ENCODE results near the gene HNRNPUL2.
"Not testable (repeated sequence)": the region's sequence is repeated elsewhere in the genome, so short reads cannot be mapped to it uniquely, and the experiment has no call there.

Gene HNRNPUL2

DNA sequence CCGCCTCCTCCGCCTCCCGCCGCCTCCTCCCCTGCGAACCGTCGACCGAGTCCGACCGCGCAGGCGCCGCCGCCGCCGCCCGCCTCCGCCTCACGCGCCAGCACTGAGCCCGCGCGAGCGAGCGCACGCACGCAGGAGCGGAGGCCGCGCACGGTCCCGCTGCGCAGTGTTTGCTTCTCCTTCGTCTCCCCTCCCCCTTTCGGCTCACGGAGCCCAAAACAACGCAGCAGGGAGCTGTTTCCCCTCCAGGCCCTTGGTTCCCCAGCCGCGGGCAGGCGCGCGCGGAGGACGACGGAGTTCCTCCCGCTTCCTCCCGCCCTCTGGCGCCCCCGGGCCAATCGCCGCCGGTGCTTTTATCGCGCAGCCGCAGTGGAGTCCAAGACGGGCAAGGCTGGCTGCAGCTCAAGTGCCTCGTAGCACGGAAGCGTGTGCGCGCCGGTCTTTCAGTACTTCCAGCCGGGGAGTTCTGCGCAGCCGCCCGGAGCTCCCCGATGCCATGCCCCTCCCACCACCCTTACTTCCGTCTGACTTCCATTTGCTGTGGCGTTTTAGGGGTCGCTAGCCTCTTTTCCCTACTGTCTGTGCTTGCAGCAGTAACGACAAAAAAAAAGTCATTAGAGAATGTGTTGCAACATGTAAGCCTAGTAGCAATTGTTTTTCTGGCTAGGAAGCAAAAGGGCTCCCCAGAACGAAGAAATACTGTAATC lies at the start of gene HNRNPUL2:
Gene HNRNPUL2 (minus strand): TSS at position 293 of the 707 bp plus-strand sequence. CDS start 301 bp downstream, outside the sequence.
- peak; percentile 97 for DNase-seq
- in situ Hi-C loops (cut with HindIII; ENCODE audit: low pct_ligation_motif_present, low pct_unique_long_range_greater_than_20kb, low sequenced_read_pairs): no loop called here

GRCh38 chr11:62775646-62776045 lies 48.4 kb upstream of the HNRNPUL2 start:
- in situ Hi-C loops (cut with HindIII; ENCODE audit: low pct_ligation_motif_present, low pct_unique_long_range_greater_than_20kb, low sequenced_read_pairs): no loop called here

GRCh38 chr11:62774407-62774806 lies 47.1 kb upstream of the HNRNPUL2 start:
- no peak for DNase-seq
- in situ Hi-C loops (cut with HindIII; ENCODE audit: low pct_ligation_motif_present, low pct_unique_long_range_greater_than_20kb, low sequenced_read_pairs): no loop called here

More at GRCh38 chr11:62775646-62776045, 48.4 kb upstream of the HNRNPUL2 start:
- DNase-seq: no peak

GRCh38 chr11:62771144-62772021 lies 44.1 kb upstream of the HNRNPUL2 start, which contains the start of gene TAF6L:
Gene TAF6L, plus strand, starts transcription at chr11:62771396. Its CDS starts 4,388 bp downstream, at chr11:62775784.
- peak; percentile 94 for DNase-seq
- in situ Hi-C loops (cut with HindIII; ENCODE audit: low pct_ligation_motif_present, low pct_unique_long_range_greater_than_20kb, low sequenced_read_pairs): no loop called here

DNA sequence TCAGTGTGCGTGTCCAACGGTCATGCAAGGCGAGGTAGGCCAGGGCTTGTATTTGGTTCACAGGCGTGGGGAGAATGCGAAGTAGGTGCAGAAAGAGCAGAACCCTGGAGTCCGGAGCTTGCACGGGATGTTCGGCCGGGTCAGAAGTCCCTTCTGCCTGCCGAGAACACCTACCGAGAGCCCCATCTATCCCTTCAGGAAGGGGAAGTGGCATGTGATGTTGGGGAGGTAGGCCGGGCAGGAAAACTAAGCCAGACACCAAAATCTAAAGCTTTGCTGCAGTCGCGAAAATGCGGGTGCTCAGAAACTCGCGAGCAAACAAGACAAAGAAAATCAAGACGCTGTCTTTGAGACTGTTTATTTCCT lies 43.5 kb upstream of the HNRNPUL2 start:
- no peak for DNase-seq
- in situ Hi-C loops (cut with HindIII; ENCODE audit: low pct_ligation_motif_present, low pct_unique_long_range_greater_than_20kb, low sequenced_read_pairs): no loop called here

GRCh38 chr11:62760867-62761227 lies 33.6 kb upstream of the HNRNPUL2 start:
- DNase-seq; in situ Hi-C loops (cut with HindIII; ENCODE audit: low pct_ligation_motif_present, low pct_unique_long_range_greater_than_20kb, low sequenced_read_pairs): not testable (repeated sequence)

DNA sequence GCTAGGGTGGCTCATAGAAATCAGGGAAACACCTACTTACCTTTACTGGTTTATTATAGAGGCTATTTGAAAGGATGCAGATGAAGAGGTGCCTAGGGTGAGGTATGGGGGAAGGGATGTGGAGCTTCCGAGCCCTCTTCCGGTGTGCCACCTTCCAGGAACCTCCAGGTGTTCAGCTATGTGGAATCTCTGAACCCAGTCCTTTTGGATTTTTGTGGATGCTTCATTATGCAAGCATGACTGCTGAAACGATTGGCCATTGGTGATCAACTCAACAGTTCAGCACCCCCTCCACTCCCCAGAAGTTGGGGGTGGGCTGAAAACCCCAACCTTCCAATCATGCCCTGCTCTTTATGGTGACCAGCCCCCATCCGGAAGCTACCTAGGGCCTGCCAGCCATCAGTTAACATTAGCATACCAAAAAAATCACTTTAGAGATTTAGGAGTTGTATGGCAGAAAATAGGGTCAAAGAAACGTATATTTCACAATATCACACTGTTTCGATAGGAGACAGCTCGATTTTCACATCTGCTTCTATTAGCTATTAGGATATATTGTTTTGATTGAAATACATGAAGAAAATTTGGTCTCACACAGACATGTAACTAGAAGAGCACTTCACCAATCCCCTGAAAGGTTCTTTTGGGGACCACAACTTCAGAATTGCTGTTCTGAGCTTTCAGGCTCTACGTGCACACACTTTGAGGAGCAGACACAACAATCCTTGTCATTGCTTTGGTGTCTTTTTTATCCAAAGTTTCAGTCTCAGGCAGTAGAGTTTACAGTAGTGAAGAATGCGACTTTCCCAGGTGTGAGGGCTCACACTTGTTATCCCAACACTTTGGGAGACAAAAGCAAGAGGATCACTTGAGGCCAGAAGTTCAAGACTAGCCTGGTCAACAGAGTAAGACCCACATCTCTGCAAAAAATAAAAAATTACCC lies 30.9 kb upstream of the HNRNPUL2 start:
- in situ Hi-C loops (cut with HindIII; ENCODE audit: low pct_ligation_motif_present, low pct_unique_long_range_greater_than_20kb, low sequenced_read_pairs): no loop called here
- DNase-seq: no peak

GRCh38 chr11:62755086-62755615 lies 27.9 kb upstream of the HNRNPUL2 start:
- DNase-seq: no peak
- in situ Hi-C loops (cut with HindIII; ENCODE audit: low pct_ligation_motif_present, low pct_unique_long_range_greater_than_20kb, low sequenced_read_pairs): no loop called here

DNA sequence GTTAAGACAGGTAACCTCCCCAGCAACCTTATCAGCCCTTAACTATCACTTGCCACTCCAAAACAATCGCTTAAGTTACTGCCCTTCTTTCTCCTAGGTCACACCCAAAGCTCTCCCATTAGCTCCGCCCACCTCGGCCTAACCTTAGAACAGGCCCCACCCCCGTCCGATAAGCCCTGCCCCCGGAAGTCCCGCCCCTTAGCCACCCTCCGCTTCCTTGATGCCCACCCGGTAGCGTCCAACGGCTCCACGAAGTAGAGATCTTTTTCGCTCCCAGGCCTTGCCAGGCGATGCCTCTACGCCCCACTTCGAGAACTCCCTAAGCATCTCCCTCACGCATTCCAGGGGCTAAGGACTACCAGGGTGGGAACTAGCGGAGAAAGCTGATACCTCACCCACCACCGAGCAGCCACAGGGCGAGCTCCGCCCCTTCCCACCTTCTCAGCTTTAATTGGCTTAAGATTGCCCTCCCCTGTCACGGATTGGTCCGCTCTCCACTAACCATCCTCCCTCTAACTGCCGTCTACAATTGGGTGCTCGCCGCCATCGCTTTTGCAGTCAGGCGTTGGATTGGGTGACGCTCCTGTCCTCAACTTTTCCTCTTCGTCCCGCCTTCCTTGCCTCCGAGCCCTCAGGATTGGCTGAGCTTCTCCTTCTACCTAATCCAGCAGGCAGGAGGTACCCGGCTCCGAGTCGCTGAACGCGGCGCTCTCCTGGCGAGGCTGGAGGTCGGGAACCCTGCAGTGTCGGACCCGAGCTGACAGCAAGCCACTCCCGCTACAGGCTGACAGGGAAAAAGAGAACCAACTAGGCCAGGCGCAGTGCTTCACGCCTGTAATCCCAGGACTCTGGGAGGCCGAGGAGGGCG lies 26.7 kb upstream of the HNRNPUL2 start, which contains the start of gene ZBTB3:
Gene ZBTB3 (minus strand): TSS at position 425 of the 868 bp plus-strand sequence. CDS start 496 bp downstream, outside the sequence.
- in situ Hi-C loops (cut with HindIII; ENCODE audit: low pct_ligation_motif_present, low pct_unique_long_range_greater_than_20kb, low sequenced_read_pairs): no loop called here
- peak; percentile 97 for DNase-seq

DNA sequence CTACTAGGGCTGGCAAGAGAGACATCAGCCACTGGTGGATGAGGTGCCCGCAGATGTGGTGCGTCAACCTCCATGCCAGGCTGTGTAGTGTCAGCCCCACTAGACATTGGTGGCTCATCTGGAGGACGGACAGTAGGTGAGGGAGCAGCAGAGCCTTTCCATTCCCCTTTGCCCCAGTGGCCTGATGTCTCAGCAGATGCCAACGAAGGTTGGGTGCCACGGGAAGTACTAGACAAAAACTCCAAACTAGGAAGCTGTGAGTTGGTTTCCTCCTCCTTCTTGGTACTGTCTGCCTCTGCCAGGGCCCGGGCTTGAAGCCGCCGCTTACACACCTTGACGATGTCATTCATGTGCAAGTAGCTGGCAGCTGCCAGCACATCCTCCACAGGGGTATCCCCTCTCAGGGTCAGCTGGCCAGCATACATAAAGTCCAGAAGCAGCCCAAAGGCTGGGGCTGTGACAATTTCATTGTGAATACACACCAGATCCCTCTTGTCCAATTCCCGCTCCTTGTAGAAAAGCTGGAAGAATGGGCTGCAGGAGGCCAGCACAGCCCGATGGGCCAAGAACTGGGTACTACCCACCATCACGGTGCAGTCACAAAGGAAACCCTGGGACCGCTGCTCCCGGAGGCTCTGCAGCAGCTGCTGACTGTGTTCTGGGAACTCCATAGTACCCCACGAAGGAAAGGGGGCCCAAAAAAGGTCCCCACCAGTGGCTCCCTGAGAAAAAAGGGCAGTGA lies 25.9 kb upstream of the HNRNPUL2 start:
- in situ Hi-C loops (cut with HindIII; ENCODE audit: low pct_ligation_motif_present, low pct_unique_long_range_greater_than_20kb, low sequenced_read_pairs): no loop called here
- DNase-seq: no peak

GRCh38 chr11:62752177-62752785 lies 25.0 kb upstream of the HNRNPUL2 start:
- in situ Hi-C loops (cut with HindIII; ENCODE audit: low pct_ligation_motif_present, low pct_unique_long_range_greater_than_20kb, low sequenced_read_pairs): no loop called here
- no peak for DNase-seq

DNA sequence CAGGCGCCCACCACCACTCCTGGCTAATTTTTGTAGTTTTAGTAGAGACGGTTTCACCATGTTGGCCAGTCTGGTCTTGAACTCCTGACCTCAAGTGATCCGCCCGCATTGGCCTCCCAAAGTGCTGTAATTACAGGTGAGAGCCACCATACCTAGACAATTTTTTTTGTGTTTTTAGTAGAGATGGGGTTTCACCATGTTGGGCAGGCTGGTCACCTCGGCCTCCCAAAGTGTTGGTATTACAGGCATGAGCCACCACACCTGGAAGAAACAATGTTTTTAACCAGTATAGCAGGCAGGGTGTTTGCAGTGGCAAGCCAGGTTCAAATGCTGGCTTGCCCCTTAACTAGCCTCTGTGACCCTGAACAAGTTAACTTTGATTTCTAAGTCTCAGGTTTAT lies 22.7 kb upstream of the HNRNPUL2 start:
- in situ Hi-C loops (cut with HindIII; ENCODE audit: low pct_ligation_motif_present, low pct_unique_long_range_greater_than_20kb, low sequenced_read_pairs); DNase-seq: not testable (repeated sequence)

GRCh38 chr11:62747475-62748160 lies 20.4 kb upstream of the HNRNPUL2 start:
- in situ Hi-C loops (cut with HindIII; ENCODE audit: low pct_ligation_motif_present, low pct_unique_long_range_greater_than_20kb, low sequenced_read_pairs): no loop called here
- no peak for DNase-seq

- in situ Hi-C loops (cut with HindIII; ENCODE audit: low pct_ligation_motif_present, low pct_unique_long_range_greater_than_20kb, low sequenced_read_pairs): no loop called here
These were observed 9.9 kb upstream of the HNRNPUL2 start for GRCh38 chr11:62737196-62737595.

GRCh38 chr11:62732830-62733229 lies 5.6 kb upstream of the HNRNPUL2 start:
- in situ Hi-C loops (cut with HindIII; ENCODE audit: low pct_ligation_motif_present, low pct_unique_long_range_greater_than_20kb, low sequenced_read_pairs): no loop called here
- DNase-seq: no peak

More at GRCh38 chr11:62737196-62737595, 9.9 kb upstream of the HNRNPUL2 start:
- no peak for DNase-seq

- DNase-seq; in situ Hi-C loops (cut with HindIII; ENCODE audit: low pct_ligation_motif_present, low pct_unique_long_range_greater_than_20kb, low sequenced_read_pairs): not testable (repeated sequence)
These were observed 2.8 kb upstream of the HNRNPUL2 start for GRCh38 chr11:62730076-62730475.
